K562 (cell line): ENCODE results near the gene PIP5KL1. TPM values are rescaled to one million over a fixed set of nuclear protein-coding genes. Genes with fewer than 3 reads are reported as not detected.

Experiments used
- ATAC-seq: fragments of 200-7000 bp; cut with Tn5 transposase; 3 replicates; pipeline ENCODE4 v1.9.1; 2020; ENCODE audit warnings: moderate library complexity
- BruUV-seq: library from RNA; stranded (reverse); fragments of 400-500 nt; replicated peaks from 2 replicates; lab custom pipeline; 2021; lab: Mats Ljungman, UMichigan
- CTCF ChIA-PET: fragments of 300-600 bp; formaldehyde crosslinking; extraction: SDS; loops from one replicate; lab custom pipeline; 2021; ENCODE audit warnings: low intra/inter-chr PET ratio; lab: Yijun Ruan, JAX
- POLR2A ChIA-PET: fragments of 300-600, 350-650 bp; sonication (Branson Sonifier 250); formaldehyde crosslinking; extraction: SDS; loops from one replicate; lab custom pipeline; 2021; ENCODE audit warnings: antibody characterized with exemption, inconsistent platforms; lab: Yijun Ruan, JAX
- DNase-seq, 4 experiments: peaks; one replicate each; pipeline versions ENCODE4 v3.0.0 to v3.0.0-alpha.2; 2011 to 2018; ENCODE audit warnings: low spot score in 3 of 4, mixed read lengths in 3 of 4; ENCODE audit errors: extremely low read depth in 1 of 4
- FAIRE-seq: peaks from 2 replicates; lab custom pipeline; 2011; peaks lifted over from hg19 to GRCh38; lab: Jason Lieb, UNC
- H2AFZ ChIP-seq: 2 replicates; pipeline ENCODE4 v1.6.0; 2011; ENCODE audit warnings: low read depth, low read length, control low read depth, inconsistent platforms
- H3K27ac ChIP-seq: fragments of 200-600 bp; 3 replicates; pipeline ENCODE4 v1.8.0; 2011; ENCODE audit warnings: low read depth, mild to moderate bottlenecking, control low read depth, inconsistent platforms, low read length, moderate library complexity, mixed read lengths; ENCODE audit errors: extremely low read depth
- H3K27me3 ChIP-seq, 2 experiments: fragments of 300-600 bp in 1 of 2; 2 replicates in 1 of 2; 3 replicates in 1 of 2; pipeline versions ENCODE4 v1.6.0 to v1.8.0; 2011; ENCODE audit warnings: inconsistent platforms in 2 of 2, low read length in 2 of 2, mild to moderate bottlenecking in 1 of 2, mixed read lengths in 1 of 2, moderate library complexity in 1 of 2; ENCODE audit not compliant: control insufficient read depth in 2 of 2, insufficient read depth in 2 of 2
- H3K36me3 ChIP-seq: fragments of 300-600 bp; 3 replicates; pipeline ENCODE4 v1.8.0; 2011; ENCODE audit warnings: mild to moderate bottlenecking, low read length, inconsistent platforms; ENCODE audit not compliant: control insufficient read depth, insufficient read depth
- H3K4me1 ChIP-seq, 2 experiments: fragments of 200-600 bp in 1 of 2; replicated peaks in 1 of 2; 2 replicates in 1 of 2; 3 replicates in 1 of 2; pipeline versions ENCODE4 v1.5.1 to v1.8.0; 2011; ENCODE audit warnings: inconsistent platforms in 2 of 2, low read length in 2 of 2, mild to moderate bottlenecking in 1 of 2, mixed read lengths in 1 of 2, moderate library complexity in 1 of 2; ENCODE audit not compliant: control insufficient read depth in 2 of 2, insufficient read depth in 2 of 2
- H3K4me2 ChIP-seq: 2 replicates; pipeline ENCODE4 v1.6.1; 2011; ENCODE audit warnings: low read length, control low read depth, inconsistent platforms, mixed read lengths; ENCODE audit not compliant: insufficient read depth
- H3K4me3 ChIP-seq: fragments of 200-600 bp; sonication (generic), shearing (Covaris generic); 2 replicates; pipeline ENCODE4 v1.5.1; 2016; ENCODE audit warnings: control low read depth, inconsistent platforms
- H3K79me2 ChIP-seq: fragments of 200-600 bp; 3 replicates; pipeline ENCODE4 v1.8.0; 2011; ENCODE audit warnings: low read length, inconsistent platforms; ENCODE audit not compliant: control insufficient read depth, insufficient read depth
- H3K9ac ChIP-seq, 2 experiments: 2 replicates each; pipeline versions ENCODE4 v1.6.0 to v1.6.1; 2011; ENCODE audit warnings: low read depth in 2 of 2, low read length in 2 of 2, control low read depth in 1 of 2, inconsistent platforms in 1 of 2, mild to moderate bottlenecking in 1 of 2, mixed read lengths in 1 of 2; ENCODE audit not compliant: insufficient read depth in 1 of 2
- H3K9me1 ChIP-seq: one replicate; pipeline ENCODE4 v1.6.0; 2011; ENCODE audit warnings: inconsistent platforms, mild to moderate bottlenecking, low read length, moderate library complexity; ENCODE audit not compliant: control insufficient read depth, insufficient read depth
- H3K9me3 ChIP-seq: replicated peaks from 2 replicates; pipeline ENCODE4 v1.5.1; 2011; ENCODE audit warnings: low read depth, low read length, inconsistent platforms; ENCODE audit not compliant: control insufficient read depth, insufficient read depth
- H4K20me1 ChIP-seq: replicated peaks from 2 replicates; pipeline ENCODE4 v1.6.1; 2011; ENCODE audit warnings: low read length, inconsistent platforms, mixed read lengths; ENCODE audit not compliant: control insufficient read depth, insufficient read depth
- CBFA2T3 ChIP-seq: fragments of 450-650 bp; IDR thresholded peaks from 2 replicates; pipeline ENCODE4 v1.6.1; 2017
- HNRNPUL1 ChIP-seq: fragments of 200-400 bp; formaldehyde crosslinking; IDR thresholded peaks from 2 replicates; pipeline ENCODE4 v1.6.1; 2017; ENCODE audit warnings: low read length
- KLF13 ChIP-seq: fragments of 450-650 bp; IDR thresholded peaks from 2 replicates; pipeline ENCODE4 v1.6.1; 2016; ENCODE audit warnings: missing genetic modification characterization, low read depth, mild to moderate bottlenecking, missing compliant biosample characterization, moderate library complexity, borderline replicate concordance
- RNF2 ChIP-seq: sonication (generic); IDR thresholded peaks from 2 replicates; pipeline ENCODE4 v1.6.1; 2016
- ZFP36 ChIP-seq: fragments of 150-350 bp; IDR thresholded peaks from 2 replicates; pipeline ENCODE4 v1.6.1; 2018; ENCODE audit warnings: low read length, low read depth; ENCODE audit not compliant: partially characterized antibody
- ZNF12 ChIP-seq: sonication (generic); formaldehyde crosslinking; IDR thresholded peaks from 2 replicates; pipeline ENCODE4 v1.4.0; 2020; ENCODE audit warnings: mild to moderate bottlenecking, missing genetic modification reagents
- WGBS: fragments of 100-300 bp; shearing (Covaris generic); methylation state at CpG from one replicate; pipeline ENCODE4 v1.1.6; 2016; ENCODE audit warnings: low coverage, mixed read lengths; ENCODE audit not compliant: insufficient coverage; ENCODE audit errors: missing lambda C conversion rate; 5-methylcytosine and 5-hydroxymethylcytosine counted together
- in situ Hi-C: fragments of 300-500 bp; cut with MboI; formaldehyde crosslinking; loops from 4 replicates; pipeline ENCODE4 v1.15.0; 2018; ENCODE audit warnings: inconsistent platforms, mixed read lengths
- intact Hi-C: fragments of 100-400 bp; cut with micrococcal nuclease; formaldehyde crosslinking; loops from 2 replicates; pipeline ENCODE4 v1.14.2; 2022
- polyA plus RNA-seq, 8 experiments: library from polyadenylated mRNA; depleted of rRNA in 4 of 8; stranded (reverse) in 5 of 8; unstranded in 3 of 8; fragments of >200 nt; fragmentation: Nextera tagmentation in 2 of 8; fragmentation: Illumina TruSeq in 1 of 8; extraction: Ambion mirVana in 2 of 8; extraction: Trizol in 1 of 8; gene quantifications; 2 replicates each; pipeline versions ENCODE4 v1.2.1 to v1.2.3, GENCODE V29; 2011 to 2014; ENCODE audit warnings: inconsistent platforms in 1 of 8, missing spikeins in 1 of 8
- total RNA-seq, 7 experiments: library from RNA; depleted of rRNA in 6 of 7; stranded (reverse); fragments of >200 nt in 6 of 7; fragmentation: Illumina TruSeq in 2 of 7; extraction: Trizol in 2 of 7; gene quantifications; 2 replicates each; pipeline versions ENCODE4 v1.2.1 to v1.2.3, GENCODE V29; 2011 to 2021; ENCODE audit warnings: low replicate concordance in 1 of 7
- TF ChIP-seq, protein P1 (sequence below): fragments of 450-650 bp; IDR thresholded peaks from 2 replicates; pipeline ENCODE4 v1.6.1; 2016; ENCODE audit warnings: missing biosample characterization, missing genetic modification characterization
- TF ChIP-seq, protein P2 (sequence below), 2 experiments: fragments of 450-650 bp; formaldehyde crosslinking in 1 of 2; IDR thresholded peaks; 2 replicates each; pipeline versions ENCODE4 v1.4.0 to v1.6.1; 2014 to 2020; ENCODE audit warnings: mild to moderate bottlenecking in 2 of 2, borderline replicate concordance in 1 of 2, low read depth in 1 of 2
- TF ChIP-seq, protein P3 (sequence below): sonication (generic); formaldehyde crosslinking; IDR thresholded peaks from 2 replicates; pipeline ENCODE4 v1.8.1; 2023; ENCODE audit warnings: mild to moderate bottlenecking, missing genetic modification reagents, moderate library complexity

The PIP5KL1 gene
- total and polyA plus RNA-seq, 9 of the 15 experiments (the other 6 are each of a cell fraction or from before 2014, with no cell fraction given) = 0.18 to 4.8 (median 1.2) TPM

DNA sequence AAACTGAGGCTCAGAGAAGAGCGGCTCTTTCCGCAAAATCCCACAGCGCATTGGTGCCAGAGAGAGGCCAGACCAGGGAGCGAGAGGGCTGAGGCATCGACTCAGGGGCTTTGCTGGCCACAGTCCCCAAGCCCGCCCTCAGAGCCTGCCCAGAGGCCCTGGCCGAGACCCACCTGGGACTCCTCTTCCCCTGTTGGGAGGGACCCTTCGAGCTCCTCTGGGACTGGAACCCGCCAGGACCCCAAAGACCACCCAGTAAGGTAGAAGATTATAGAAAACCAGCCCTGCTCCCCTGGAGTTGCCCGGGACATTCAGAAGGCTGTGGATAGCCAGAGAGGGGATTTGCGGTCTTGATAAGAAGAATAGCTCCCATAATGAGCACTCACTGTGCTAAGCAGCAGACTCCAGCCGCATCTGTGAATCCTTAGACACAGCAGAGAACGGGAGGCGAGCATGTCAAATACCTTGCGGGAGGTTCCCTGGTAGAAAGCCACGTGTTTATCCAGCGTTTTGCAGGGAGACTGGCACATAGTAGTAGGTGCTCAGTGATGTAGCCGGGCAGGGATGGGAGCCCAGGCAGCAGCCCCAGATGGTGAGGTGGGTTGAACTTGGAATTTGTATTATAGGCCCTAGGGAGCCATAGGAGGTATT lies 52.5 kb downstream of the PIP5KL1 start:
- Histone ChIP-seq H2AFZ (peak overlapping the region; percentile 91), H3K9ac (peak overlapping the region; percentile 63 to 94), H3K4me3 (peak overlapping the region; percentile 46), H4K20me1 (no peaks in the 10 kb centered on the region), H3K27me3 (no peaks in the 10 kb centered on the region), H3K9me1 (no peaks in the 10 kb centered on the region), H3K9me3 (no peaks in the 10 kb centered on the region), H3K4me1 (peaks cover 19 to 48% of the 10 kb centered on the region in 2 experiments; a peak in 4 of 5 replicates), H3K27ac (peak overlapping the region; percentile 65), H3K79me2 (peaks cover 12% of the 10 kb centered on the region; the same call in 2 of the 3 replicates), H3K4me2 (peak overlapping the region; percentile 80), H3K36me3 (no peaks in the 10 kb centered on the region; the same call in 2 of the 3 replicates)
- in situ Hi-C loops = loop anchor here (5.0 to 10.0 kb wide), 3 partner anchors 34 to 376 kb away; no protein-coding TSS in a partner anchor
- ChIA-PET CTCF (no interaction called here), POLR2A (interaction anchor here (0.7 to 1.4 kb wide), 5 partner anchors 10 to 139 kb away, joined by 3 to 5 read pairs (median 4); no protein-coding TSS in a partner anchor)
- FAIRE-seq = peak; percentile 88
- WGBS = 19% methylated on average over 17 of the region's 18 CpGs
- ATAC-seq = peak; percentile 72
- peak in 3 of 4 experiments; percentile 31 to 69 (median 55) for DNase-seq
- no TSS peak for BruUV-seq
- intact Hi-C loops = loop anchor here (10.0 kb wide), 1 partner anchor 283 kb away; no protein-coding TSS in a partner anchor
- TF ChIP-seq, protein P1, sequence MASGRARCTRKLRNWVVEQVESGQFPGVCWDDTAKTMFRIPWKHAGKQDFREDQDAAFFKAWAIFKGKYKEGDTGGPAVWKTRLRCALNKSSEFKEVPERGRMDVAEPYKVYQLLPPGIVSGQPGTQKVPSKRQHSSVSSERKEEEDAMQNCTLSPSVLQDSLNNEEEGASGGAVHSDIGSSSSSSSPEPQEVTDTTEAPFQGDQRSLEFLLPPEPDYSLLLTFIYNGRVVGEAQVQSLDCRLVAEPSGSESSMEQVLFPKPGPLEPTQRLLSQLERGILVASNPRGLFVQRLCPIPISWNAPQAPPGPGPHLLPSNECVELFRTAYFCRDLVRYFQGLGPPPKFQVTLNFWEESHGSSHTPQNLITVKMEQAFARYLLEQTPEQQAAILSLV = no peak
- TF ChIP-seq, protein P2, sequence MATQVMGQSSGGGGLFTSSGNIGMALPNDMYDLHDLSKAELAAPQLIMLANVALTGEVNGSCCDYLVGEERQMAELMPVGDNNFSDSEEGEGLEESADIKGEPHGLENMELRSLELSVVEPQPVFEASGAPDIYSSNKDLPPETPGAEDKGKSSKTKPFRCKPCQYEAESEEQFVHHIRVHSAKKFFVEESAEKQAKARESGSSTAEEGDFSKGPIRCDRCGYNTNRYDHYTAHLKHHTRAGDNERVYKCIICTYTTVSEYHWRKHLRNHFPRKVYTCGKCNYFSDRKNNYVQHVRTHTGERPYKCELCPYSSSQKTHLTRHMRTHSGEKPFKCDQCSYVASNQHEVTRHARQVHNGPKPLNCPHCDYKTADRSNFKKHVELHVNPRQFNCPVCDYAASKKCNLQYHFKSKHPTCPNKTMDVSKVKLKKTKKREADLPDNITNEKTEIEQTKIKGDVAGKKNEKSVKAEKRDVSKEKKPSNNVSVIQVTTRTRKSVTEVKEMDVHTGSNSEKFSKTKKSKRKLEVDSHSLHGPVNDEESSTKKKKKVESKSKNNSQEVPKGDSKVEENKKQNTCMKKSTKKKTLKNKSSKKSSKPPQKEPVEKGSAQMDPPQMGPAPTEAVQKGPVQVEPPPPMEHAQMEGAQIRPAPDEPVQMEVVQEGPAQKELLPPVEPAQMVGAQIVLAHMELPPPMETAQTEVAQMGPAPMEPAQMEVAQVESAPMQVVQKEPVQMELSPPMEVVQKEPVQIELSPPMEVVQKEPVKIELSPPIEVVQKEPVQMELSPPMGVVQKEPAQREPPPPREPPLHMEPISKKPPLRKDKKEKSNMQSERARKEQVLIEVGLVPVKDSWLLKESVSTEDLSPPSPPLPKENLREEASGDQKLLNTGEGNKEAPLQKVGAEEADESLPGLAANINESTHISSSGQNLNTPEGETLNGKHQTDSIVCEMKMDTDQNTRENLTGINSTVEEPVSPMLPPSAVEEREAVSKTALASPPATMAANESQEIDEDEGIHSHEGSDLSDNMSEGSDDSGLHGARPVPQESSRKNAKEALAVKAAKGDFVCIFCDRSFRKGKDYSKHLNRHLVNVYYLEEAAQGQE (IDR thresholded peaks at IDR 0.05; ENCODE audit: borderline replicate concordance) = no peak
- TF ChIP-seq, protein P2 (CRISPR knock-in tag; IDR thresholded peaks at IDR 0.05; ENCODE audit: low read depth) = peak; percentile 19; the same call in 1 of the 2 replicates
- TF ChIP-seq ZNF12 (CRISPR knock-in tag) (no peak), HNRNPUL1 (no peak), ZFP36 (peak; percentile 45), CBFA2T3 (peak; percentile 16; the same call in 1 of the 2 replicates), KLF13 (no peak), RNF2 (no peak)
- TF ChIP-seq, protein P3, sequence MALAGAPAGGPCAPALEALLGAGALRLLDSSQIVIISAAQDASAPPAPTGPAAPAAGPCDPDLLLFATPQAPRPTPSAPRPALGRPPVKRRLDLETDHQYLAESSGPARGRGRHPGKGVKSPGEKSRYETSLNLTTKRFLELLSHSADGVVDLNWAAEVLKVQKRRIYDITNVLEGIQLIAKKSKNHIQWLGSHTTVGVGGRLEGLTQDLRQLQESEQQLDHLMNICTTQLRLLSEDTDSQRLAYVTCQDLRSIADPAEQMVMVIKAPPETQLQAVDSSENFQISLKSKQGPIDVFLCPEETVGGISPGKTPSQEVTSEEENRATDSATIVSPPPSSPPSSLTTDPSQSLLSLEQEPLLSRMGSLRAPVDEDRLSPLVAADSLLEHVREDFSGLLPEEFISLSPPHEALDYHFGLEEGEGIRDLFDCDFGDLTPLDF (CRISPR knock-in tag) = 0 out of 2 replicates have a peak, but pooled peaks have one; percentile 50
